GM19324 (cell line): ENCODE data around the gene KCTD1.

Source experiments
- ATAC-seq: cut with Tn5 transposase; IDR thresholded peaks from one replicate; pipeline ENCODE4 v1.9.1; 2021; ENCODE audit warnings: mild to moderate bottlenecking, moderate library complexity; ENCODE audit not compliant: unreplicated experiment, low FRiP score

KCTD1 gene

GRCh38 chr18:26405190-26405801 is 143.1 kb downstream of the KCTD1 start:
- ATAC-seq = peak; percentile 64
